ENCODE measurements around the gene CLDN1. TPM values are rescaled to one million over a fixed set of nuclear protein-coding genes. Genes with fewer than 3 reads are reported as not detected.

CLDN1 gene
- polyA plus RNA-seq, 1 donor from 2014 or later = 1.3 TPM

GRCh38 chr3:190288836-190289235, 33.4 kb downstream of the CLDN1 start:
- H3F3A ChIP-seq (ENCODE audit: insufficient read depth, low read length, poor library complexity, severe bottlenecking) = no peaks in the 10 kb centered on the region
- H3K4me3 ChIP-seq (ENCODE audit: low read length) = no peak overlapping the region
- no peak overlapping the region for H3K4me2 ChIP-seq (ENCODE audit: low read length)
- no peak overlapping the region for H3K27ac ChIP-seq (ENCODE audit: low read length)
- H4K20me1 ChIP-seq (ENCODE audit: insufficient read depth) = no peaks in the 10 kb centered on the region
- H3K79me2 ChIP-seq (replicated peaks; ENCODE audit: insufficient read depth, low read length) = no peaks in the 10 kb centered on the region
- H2AFZ ChIP-seq (ENCODE audit: low read depth, low read length) = no peak overlapping the region
- H3K9ac ChIP-seq (ENCODE audit: low read length) = no peak overlapping the region
- no peaks in the 10 kb centered on the region for H3K36me3 ChIP-seq (ENCODE audit: insufficient read depth, low read length)
- TF ChIP-seq MXI1 (conservative IDR thresholded peaks at IDR 0.05; ENCODE audit: poor library complexity, severe bottlenecking) = no peak
- TF ChIP-seq POLR2AphosphoS5 (IDR thresholded peaks at IDR 0.05) = no peak
- no peak for TF ChIP-seq REST (IDR thresholded peaks at IDR 0.05; ENCODE audit: borderline replicate concordance)
- no peak for TF ChIP-seq SMC3 (conservative IDR thresholded peaks at IDR 0.05; ENCODE audit: poor library complexity)
- no peak for TF ChIP-seq EP300 (conservative IDR thresholded peaks at IDR 0.05; ENCODE audit: poor library complexity, severe bottlenecking)
- TF ChIP-seq CTCF (IDR thresholded peaks at IDR 0.05; ENCODE audit: poor library complexity, severe bottlenecking) = no peak
- TF ChIP-seq TAF1 (IDR thresholded peaks at IDR 0.05; ENCODE audit: low read depth) = no peak
- TF ChIP-seq RAD21 (conservative IDR thresholded peaks at IDR 0.05) = no peak
- TF ChIP-seq EZH2 (IDR thresholded peaks at IDR 0.05; ENCODE audit: borderline replicate concordance, insufficient read depth, low read length, poor library complexity, severe bottlenecking) = no peak
- H3K27me3 ChIP-seq (ENCODE audit: insufficient read depth, low read depth, low read length) = no peaks in the 10 kb centered on the region
- H3K9me2 ChIP-seq (ENCODE audit: insufficient read depth, low read length) = no peaks in the 10 kb centered on the region
- H3K9me3 ChIP-seq (ENCODE audit: low read length) = no peaks in the 10 kb centered on the region

GRCh38 chr3:190286014-190286413, 36.2 kb downstream of the CLDN1 start:
- H2AFZ ChIP-seq (ENCODE audit: low read depth, low read length) = no peak overlapping the region
- no peaks in the 10 kb centered on the region for H3K36me3 ChIP-seq (ENCODE audit: insufficient read depth, low read length)
- TF ChIP-seq POLR2AphosphoS5 (IDR thresholded peaks at IDR 0.05) = no peak
- no peak for TF ChIP-seq TAF1 (IDR thresholded peaks at IDR 0.05; ENCODE audit: low read depth)
- no peak for TF ChIP-seq SMC3 (conservative IDR thresholded peaks at IDR 0.05; ENCODE audit: poor library complexity)
- TF ChIP-seq EZH2 (IDR thresholded peaks at IDR 0.05; ENCODE audit: borderline replicate concordance, insufficient read depth, low read length, poor library complexity, severe bottlenecking) = no peak
- TF ChIP-seq REST (IDR thresholded peaks at IDR 0.05; ENCODE audit: borderline replicate concordance) = no peak
- H3K27me3 ChIP-seq (ENCODE audit: insufficient read depth, low read depth, low read length) = no peaks in the 10 kb centered on the region
- no peak overlapping the region for H3K9ac ChIP-seq (ENCODE audit: low read length)
- H3K79me2 ChIP-seq (replicated peaks; ENCODE audit: insufficient read depth, low read length) = no peaks in the 10 kb centered on the region
- H3K4me2 ChIP-seq (ENCODE audit: low read length) = no peak overlapping the region
- no peaks in the 10 kb centered on the region for H4K20me1 ChIP-seq (ENCODE audit: insufficient read depth)
- H3K9me3 ChIP-seq (ENCODE audit: low read length) = no peaks in the 10 kb centered on the region
- no peaks in the 10 kb centered on the region for H3F3A ChIP-seq (ENCODE audit: insufficient read depth, low read length, poor library complexity, severe bottlenecking)
- no peak overlapping the region for H3K4me3 ChIP-seq (ENCODE audit: low read length)
- no peaks in the 10 kb centered on the region for H3K9me2 ChIP-seq (ENCODE audit: insufficient read depth, low read length)
- H3K27ac ChIP-seq (ENCODE audit: low read length) = no peak overlapping the region
